Esophagus muscularis mucosa (tissue), 3 donors: Measurements from ENCODE around the gene OR5AC2.

Source experiments
- POLR2A ChIP-seq: fragments of 450-650 bp; IDR thresholded peaks from one replicate; pipeline ENCODE4 v1.6.1; 2017; ENCODE audit warnings: antibody characterized with exemption, moderate library complexity, mild to moderate bottlenecking, low read depth
- TF ChIP-seq, protein P1 (sequence below), 3 experiments: fragments of 200-600 bp in 2 of 3; fragments of 450-650 bp in 1 of 3; sonication (generic) in 2 of 3; IDR thresholded peaks; one replicate each; pipeline ENCODE4 v1.5.1; 2017 to 2019; ENCODE audit warnings: antibody characterized with exemption in 3 of 3, mild to moderate bottlenecking in 2 of 3, moderate library complexity in 1 of 3

- no peak for TF ChIP-seq POLR2A
- TF ChIP-seq, protein P1, sequence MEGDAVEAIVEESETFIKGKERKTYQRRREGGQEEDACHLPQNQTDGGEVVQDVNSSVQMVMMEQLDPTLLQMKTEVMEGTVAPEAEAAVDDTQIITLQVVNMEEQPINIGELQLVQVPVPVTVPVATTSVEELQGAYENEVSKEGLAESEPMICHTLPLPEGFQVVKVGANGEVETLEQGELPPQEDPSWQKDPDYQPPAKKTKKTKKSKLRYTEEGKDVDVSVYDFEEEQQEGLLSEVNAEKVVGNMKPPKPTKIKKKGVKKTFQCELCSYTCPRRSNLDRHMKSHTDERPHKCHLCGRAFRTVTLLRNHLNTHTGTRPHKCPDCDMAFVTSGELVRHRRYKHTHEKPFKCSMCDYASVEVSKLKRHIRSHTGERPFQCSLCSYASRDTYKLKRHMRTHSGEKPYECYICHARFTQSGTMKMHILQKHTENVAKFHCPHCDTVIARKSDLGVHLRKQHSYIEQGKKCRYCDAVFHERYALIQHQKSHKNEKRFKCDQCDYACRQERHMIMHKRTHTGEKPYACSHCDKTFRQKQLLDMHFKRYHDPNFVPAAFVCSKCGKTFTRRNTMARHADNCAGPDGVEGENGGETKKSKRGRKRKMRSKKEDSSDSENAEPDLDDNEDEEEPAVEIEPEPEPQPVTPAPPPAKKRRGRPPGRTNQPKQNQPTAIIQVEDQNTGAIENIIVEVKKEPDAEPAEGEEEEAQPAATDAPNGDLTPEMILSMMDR (IDR thresholded peaks at IDR 0.05): no peak
These were observed 16.1 kb upstream of the OR5AC2 start for GRCh38 chr3:98070840-98071239.
